Measurements from ENCODE around the gene SPECC1L. TPM values are rescaled to one million over a fixed set of nuclear protein-coding genes. Genes with fewer than 3 reads are reported as not detected.

SPECC1L gene
- total RNA-seq, 2 donors from 2014 or later: 33.6 to 39.1 TPM

GRCh38 chr22:24367841-24368240, 97.2 kb downstream of the SPECC1L start:
- Histone ChIP-seq H3K4me1 (peaks cover 0 to 4% of the 10 kb centered on the region in 2 donors), H3K27ac (no peak overlapping the region), H3K27me3 (no peaks in the 10 kb centered on the region), H3K9me3 (no peaks in the 10 kb centered on the region), H3K36me3 (peaks cover 96% of the 10 kb centered on the region), H3K4me3 (no peak overlapping the region)
- no peak for DNase-seq (ENCODE audit: low spot score)
- TF ChIP-seq, protein P1, sequence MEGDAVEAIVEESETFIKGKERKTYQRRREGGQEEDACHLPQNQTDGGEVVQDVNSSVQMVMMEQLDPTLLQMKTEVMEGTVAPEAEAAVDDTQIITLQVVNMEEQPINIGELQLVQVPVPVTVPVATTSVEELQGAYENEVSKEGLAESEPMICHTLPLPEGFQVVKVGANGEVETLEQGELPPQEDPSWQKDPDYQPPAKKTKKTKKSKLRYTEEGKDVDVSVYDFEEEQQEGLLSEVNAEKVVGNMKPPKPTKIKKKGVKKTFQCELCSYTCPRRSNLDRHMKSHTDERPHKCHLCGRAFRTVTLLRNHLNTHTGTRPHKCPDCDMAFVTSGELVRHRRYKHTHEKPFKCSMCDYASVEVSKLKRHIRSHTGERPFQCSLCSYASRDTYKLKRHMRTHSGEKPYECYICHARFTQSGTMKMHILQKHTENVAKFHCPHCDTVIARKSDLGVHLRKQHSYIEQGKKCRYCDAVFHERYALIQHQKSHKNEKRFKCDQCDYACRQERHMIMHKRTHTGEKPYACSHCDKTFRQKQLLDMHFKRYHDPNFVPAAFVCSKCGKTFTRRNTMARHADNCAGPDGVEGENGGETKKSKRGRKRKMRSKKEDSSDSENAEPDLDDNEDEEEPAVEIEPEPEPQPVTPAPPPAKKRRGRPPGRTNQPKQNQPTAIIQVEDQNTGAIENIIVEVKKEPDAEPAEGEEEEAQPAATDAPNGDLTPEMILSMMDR (IDR thresholded peaks at IDR 0.05): no peak

DNA sequence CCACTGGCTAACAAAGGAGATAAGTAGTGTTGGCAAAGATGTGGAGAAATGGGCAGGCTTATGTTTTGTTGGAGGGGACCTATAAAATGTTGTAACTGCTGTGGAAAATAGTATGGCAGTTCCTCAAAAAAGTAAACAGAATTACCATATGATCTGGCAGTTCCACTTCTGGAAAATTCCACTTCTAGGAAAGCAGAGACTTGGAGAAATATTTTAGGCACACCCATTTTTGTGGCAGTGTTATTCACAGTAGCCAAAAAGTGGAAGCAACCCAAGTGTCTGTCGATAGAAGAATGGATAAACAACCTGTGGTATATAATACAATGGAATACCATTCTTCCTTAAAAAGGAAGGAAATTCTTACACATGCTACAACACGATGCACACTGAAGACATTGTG, 99.8 kb downstream of the SPECC1L start:
- no peaks in the 10 kb centered on the region for H3K4me1 ChIP-seq
- no peak overlapping the region for H3K27ac ChIP-seq
- H3K4me3 ChIP-seq: no peak overlapping the region
- TF ChIP-seq, protein P1 (IDR thresholded peaks at IDR 0.05): no peak
- peaks cover 77% of the 10 kb centered on the region for H3K36me3 ChIP-seq
- H3K9me3 ChIP-seq: no peaks in the 10 kb centered on the region
- H3K27me3 ChIP-seq: no peaks in the 10 kb centered on the region
- DNase-seq (ENCODE audit: low spot score): no peak

DNA sequence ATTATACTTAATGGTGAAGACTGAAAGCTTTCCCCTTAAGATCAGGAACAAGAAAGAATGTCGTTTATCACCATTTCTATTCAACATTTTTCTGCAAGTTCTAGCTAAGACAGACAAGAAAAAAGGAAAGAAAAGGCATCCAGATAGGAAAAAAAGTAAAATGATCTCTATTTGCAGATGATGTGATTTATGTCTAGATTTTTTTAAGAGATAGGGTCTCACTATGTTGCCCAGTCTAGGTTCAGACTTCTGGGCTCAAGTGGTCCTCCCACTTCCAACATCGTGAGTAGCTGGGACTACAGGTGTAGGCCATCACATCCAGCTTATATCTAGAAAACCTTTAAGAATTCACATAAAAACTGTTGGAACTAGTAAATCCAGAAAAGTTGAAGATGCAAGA, 105.4 kb downstream of the SPECC1L start:
- Histone ChIP-seq H3K36me3 (peaks cover 41% of the 10 kb centered on the region), H3K9me3 (no peaks in the 10 kb centered on the region), H3K4me1 (peaks cover 0 to 14% of the 10 kb centered on the region in 2 donors), H3K27me3 (no peaks in the 10 kb centered on the region), H3K4me3 (no peak overlapping the region), H3K27ac (no peak overlapping the region)
- TF ChIP-seq, protein P1 (IDR thresholded peaks at IDR 0.05): no peak
- DNase-seq (ENCODE audit: low spot score): no peak

GRCh38 chr22:24376586-24376985, 106.0 kb downstream of the SPECC1L start:
- Histone ChIP-seq H3K36me3 (peaks cover 37% of the 10 kb centered on the region), H3K4me3 (no peak overlapping the region), H3K27me3 (no peaks in the 10 kb centered on the region), H3K27ac (no peak overlapping the region), H3K4me1 (peaks cover 0 to 14% of the 10 kb centered on the region in 2 donors), H3K9me3 (no peaks in the 10 kb centered on the region)
- no peak for DNase-seq (ENCODE audit: low spot score)
- TF ChIP-seq, protein P1 (IDR thresholded peaks at IDR 0.05): no peak

DNA sequence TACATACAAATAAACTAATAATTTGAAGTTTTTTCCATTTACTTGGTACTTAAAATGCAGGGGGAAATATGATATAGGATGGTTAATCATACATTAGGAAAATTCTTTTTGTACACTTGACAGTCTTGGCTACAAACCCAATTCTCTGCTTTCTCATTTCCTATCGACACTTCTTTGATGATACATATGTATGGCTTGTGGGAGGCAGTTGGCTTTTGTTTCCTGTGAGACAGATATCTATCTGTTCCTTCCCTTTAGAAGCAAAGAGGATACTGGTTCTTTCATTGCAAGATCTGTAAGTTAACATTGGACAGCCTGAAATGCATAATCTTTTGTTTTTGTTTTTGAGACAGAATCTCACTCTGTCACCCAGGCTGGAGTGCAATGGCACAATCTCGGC, 108.9 kb downstream of the SPECC1L start:
- TF ChIP-seq, protein P1 (IDR thresholded peaks at IDR 0.05): no peak
- no peaks in the 10 kb centered on the region for H3K27me3 ChIP-seq

DNA sequence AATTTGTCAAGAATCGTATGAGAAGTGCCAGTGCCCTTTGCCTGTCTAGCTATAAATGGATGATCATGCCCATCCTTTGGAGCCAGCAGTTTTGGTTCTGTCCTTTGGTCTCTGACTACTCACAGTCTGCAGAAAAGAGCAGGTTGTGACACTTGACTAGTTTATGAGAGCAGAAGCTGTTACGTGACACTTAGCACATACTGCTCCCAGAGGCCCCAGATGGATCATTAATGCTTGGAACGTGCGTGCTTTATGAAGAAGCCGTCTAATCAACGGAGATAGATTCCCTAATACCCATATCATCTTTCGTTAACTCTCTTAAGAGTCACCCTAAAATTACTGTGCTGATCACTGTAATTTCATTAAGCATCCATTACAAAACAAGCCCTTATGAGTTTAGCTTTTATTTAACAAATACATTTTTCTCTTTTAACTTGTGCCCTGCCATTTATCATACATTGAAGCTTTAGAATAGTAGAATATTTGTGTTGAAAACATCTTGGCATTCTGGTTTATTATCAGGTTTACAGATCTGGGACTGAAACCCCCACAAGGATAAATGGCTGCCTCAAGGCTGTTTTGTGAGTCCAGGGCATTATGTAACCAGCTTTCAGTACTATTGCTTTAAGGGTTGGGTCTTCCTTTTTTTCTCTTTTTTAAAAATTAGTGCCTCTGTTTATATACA, 109.7 kb downstream of the SPECC1L start:
- Histone ChIP-seq H3K27ac (peak overlapping the region; percentile 30 to 57), H3K4me3 (no peak overlapping the region), H3K4me1 (peaks cover 0 to 14% of the 10 kb centered on the region in 2 donors), H3K36me3 (peaks cover 21% of the 10 kb centered on the region), H3K9me3 (no peaks in the 10 kb centered on the region), H3K27me3 (no peaks in the 10 kb centered on the region)
- TF ChIP-seq, protein P1 (IDR thresholded peaks at IDR 0.05): no peak
- no peak for DNase-seq (ENCODE audit: low spot score)

More for the DNA sequence above, 108.9 kb downstream of the SPECC1L start:
- H3K36me3 ChIP-seq: peaks cover 21% of the 10 kb centered on the region
- no peaks in the 10 kb centered on the region for H3K9me3 ChIP-seq
- no peak overlapping the region for H3K4me3 ChIP-seq
- DNase-seq (ENCODE audit: low spot score): no peak
- peaks cover 0 to 14% of the 10 kb centered on the region in 2 donors for H3K4me1 ChIP-seq
- H3K27ac ChIP-seq: peak overlapping the region; percentile 30 to 57

All from right atrium auricular region (tissue), 2 donors.